Endothelial cell (in vitro differentiated cells): ENCODE data around the gene CDYL. TPM values are rescaled to one million over a fixed set of nuclear protein-coding genes. Genes with fewer than 3 reads are reported as not detected.

Experiments
- DNase-seq: peaks from one replicate; pipeline ENCODE4 v3.0.0; 2021; ENCODE audit warnings: low spot score
- H3K27ac Mint-ChIP-seq: one replicate; pipeline ENCODE4 v1.8.0; 2021; ENCODE audit warnings: mixed read lengths, inconsistent platforms; ENCODE audit not compliant: unreplicated experiment
- H3K27me3 Mint-ChIP-seq: one replicate; pipeline ENCODE4 v1.8.0; 2021; ENCODE audit warnings: mild to moderate bottlenecking, moderate library complexity, mixed read lengths, inconsistent platforms; ENCODE audit not compliant: unreplicated experiment
- H3K36me3 Mint-ChIP-seq: one replicate; pipeline ENCODE4 v1.8.0; 2021; ENCODE audit warnings: mild to moderate bottlenecking, low read depth, mixed read lengths, inconsistent platforms; ENCODE audit not compliant: unreplicated experiment
- H3K4me1 Mint-ChIP-seq: one replicate; pipeline ENCODE4 v1.8.0; 2021; ENCODE audit warnings: mild to moderate bottlenecking, mixed read lengths, inconsistent platforms; ENCODE audit not compliant: unreplicated experiment
- H3K4me3 Mint-ChIP-seq: one replicate; pipeline ENCODE4 v1.8.0; 2021; ENCODE audit warnings: mild to moderate bottlenecking, mixed read lengths, inconsistent platforms; ENCODE audit not compliant: unreplicated experiment
- H3K9me3 Mint-ChIP-seq: one replicate; pipeline ENCODE4 v1.8.0; 2021; ENCODE audit warnings: mixed read lengths, inconsistent platforms; ENCODE audit not compliant: unreplicated experiment
- CTCF ChIP-seq: fragments of 200-600 bp; sonication (generic); IDR thresholded peaks from one replicate; pipeline ENCODE4 v1.5.0; 2021; ENCODE audit warnings: antibody characterized with exemption; ENCODE audit not compliant: unreplicated experiment
- total RNA-seq: library from RNA; stranded (reverse); fragmentation: NEBNext Ultra II Directional; extraction: Animal tissue kit (Norgen Biotek cat#: 25700); gene quantifications from one replicate; pipeline ENCODE4 v1.2.1, GENCODE V29; 2021; ENCODE audit not compliant: unreplicated experiment

CDYL gene
- total RNA-seq, 1 donor from 2014 or later = 66.7 TPM

DNA sequence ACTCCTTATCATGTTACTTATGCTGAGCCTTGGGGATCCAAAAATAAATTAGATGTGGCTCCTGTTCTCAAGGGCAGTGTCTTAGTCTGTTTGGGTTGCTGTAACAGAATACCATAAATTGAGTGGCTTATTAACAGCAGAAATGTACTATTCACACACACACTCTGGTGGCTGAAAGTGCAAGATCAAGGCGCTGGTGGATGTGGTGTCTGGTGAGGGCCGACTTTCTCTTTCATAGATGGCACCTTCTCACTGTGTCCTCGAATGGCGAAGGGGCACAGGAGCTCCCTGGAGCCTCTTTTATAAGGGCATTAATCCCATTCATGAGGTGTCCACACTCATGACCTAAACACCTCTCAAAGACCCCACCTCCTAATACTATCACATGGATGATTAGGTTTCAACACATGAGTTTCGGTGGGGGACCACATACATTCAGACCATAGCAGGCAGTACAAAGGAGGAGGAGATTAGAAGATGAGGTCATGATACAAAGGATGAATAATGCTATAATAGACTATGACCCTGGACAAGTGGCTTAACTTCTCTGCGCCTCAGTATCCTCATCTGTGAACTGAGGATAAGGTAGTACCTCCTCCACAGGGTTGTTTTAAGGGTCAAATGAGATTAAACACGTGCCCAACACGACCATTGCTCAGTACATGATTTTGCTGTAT lies 193.5 kb downstream of the CDYL start:
- DNase-seq = no peak
- TF ChIP-seq CTCF = no peak
- Mint-ChIP-seq H3K27me3 (peaks cover 10% of the 10 kb centered on the region), H3K36me3 (no peaks in the 10 kb centered on the region), H3K4me3 (no peak overlapping the region), H3K27ac (no peak overlapping the region), H3K4me1 (peaks cover 3% of the 10 kb centered on the region), H3K9me3 (no peaks in the 10 kb centered on the region)

DNA sequence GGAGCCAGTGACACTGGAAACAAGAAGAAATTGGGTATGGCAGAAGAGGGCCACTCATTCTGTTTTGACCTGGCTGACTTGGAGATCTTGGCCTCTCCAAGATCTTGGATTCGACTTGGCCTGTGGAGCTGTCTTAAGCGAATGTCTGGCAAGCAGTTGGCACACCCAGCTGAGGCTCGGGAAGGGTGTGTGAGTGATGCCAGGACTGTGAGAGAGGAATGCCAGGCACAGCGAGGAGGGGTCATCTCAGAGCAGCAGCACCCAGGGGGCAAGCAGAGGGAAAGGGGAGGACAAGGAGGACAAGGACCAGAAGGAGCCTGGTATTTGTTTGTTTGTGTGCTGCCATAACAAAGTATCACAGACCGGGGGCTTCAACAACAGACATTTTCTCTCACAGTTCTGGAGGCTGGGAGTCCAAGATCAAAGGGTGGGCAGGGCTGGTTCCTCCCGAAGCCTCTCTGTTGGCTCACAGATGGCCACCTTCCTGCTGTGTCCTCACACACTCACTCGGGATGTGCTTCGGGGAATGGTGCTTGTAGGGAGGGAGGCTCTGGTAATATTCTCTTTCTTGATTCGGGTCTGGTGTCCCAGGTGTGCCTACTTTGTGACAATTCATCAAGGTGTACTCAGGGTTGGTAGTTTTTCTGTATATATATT lies 194.7 kb downstream of the CDYL start:
- Mint-ChIP-seq H3K27ac (no peak overlapping the region), H3K36me3 (no peaks in the 10 kb centered on the region), H3K27me3 (peaks cover 9% of the 10 kb centered on the region), H3K9me3 (no peaks in the 10 kb centered on the region), H3K4me1 (no peaks in the 10 kb centered on the region), H3K4me3 (no peak overlapping the region)
- no peak for TF ChIP-seq CTCF
- DNase-seq = no peak

DNA sequence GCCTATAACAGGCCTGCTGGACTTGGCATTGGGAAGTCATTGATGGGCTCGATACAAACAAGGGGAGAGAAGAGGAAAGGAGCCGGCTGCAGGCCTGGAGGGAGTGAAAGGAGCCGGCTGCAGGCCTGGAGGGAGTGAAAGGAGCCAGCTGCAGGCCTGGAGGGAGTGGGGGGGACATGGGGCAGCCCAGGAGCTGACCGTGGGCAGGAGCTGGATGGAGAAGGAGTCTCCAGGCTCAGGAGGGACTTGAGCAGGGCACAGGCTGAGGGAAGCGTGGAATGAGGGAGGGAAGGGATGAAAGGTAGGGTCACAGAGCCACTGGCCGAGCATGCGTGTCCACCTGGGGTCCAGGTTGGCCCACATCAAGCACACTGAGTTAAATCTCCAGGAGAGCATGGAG lies 195.6 kb downstream of the CDYL start:
- Mint-ChIP-seq H3K27me3 (peaks cover 9% of the 10 kb centered on the region), H3K9me3 (no peaks in the 10 kb centered on the region), H3K4me1 (no peaks in the 10 kb centered on the region), H3K27ac (no peak overlapping the region), H3K4me3 (no peak overlapping the region), H3K36me3 (no peaks in the 10 kb centered on the region)
- no peak for DNase-seq
- TF ChIP-seq CTCF = no peak

DNA sequence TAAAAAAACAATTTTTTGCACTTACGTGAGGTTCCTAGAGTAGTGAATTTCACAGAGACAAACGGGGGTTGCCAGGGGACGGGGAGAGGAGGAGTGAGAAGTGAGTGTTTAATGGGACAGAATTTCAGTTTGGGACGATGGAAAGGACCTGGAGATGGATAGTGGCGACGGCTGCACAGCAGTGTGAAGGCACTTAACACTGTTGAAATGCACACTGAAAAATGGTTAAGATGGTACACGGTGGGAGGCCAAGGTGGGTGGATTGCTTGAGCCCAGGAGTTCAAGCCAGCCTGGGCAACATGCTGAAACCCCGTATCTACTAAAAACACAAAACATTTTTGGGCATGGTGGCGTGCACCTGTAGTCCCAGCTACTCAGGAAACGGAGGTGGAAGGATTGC lies 196.2 kb downstream of the CDYL start:
- no peak overlapping the region for H3K27ac Mint-ChIP-seq
- no peaks in the 10 kb centered on the region for H3K9me3 Mint-ChIP-seq
- no peaks in the 10 kb centered on the region for H3K4me1 Mint-ChIP-seq
- no peaks in the 10 kb centered on the region for H3K36me3 Mint-ChIP-seq
- no peak overlapping the region for H3K4me3 Mint-ChIP-seq
- no peak for TF ChIP-seq CTCF
- DNase-seq = no peak
- H3K27me3 Mint-ChIP-seq = peaks cover 9% of the 10 kb centered on the region

- Mint-ChIP-seq H3K27me3 (peaks cover 9% of the 10 kb centered on the region), H3K4me3 (no peak overlapping the region), H3K36me3 (no peaks in the 10 kb centered on the region), H3K4me1 (no peaks in the 10 kb centered on the region), H3K27ac (no peak overlapping the region), H3K9me3 (no peaks in the 10 kb centered on the region)
- no peak for DNase-seq
- TF ChIP-seq CTCF = no peak
These were observed 197.2 kb downstream of the CDYL start for GRCh38 chr6:4973415-4973814.
